Spleen (tissue), 7 donors: ENCODE data around the gene SMG7.

Source experiments
- CTCF ChIP-seq, 11 experiments: fragments of 200-600 bp in 7 of 11; fragments of 450-650 bp in 4 of 11; sonication (generic) in 4 of 11; IDR thresholded peaks in 8 of 11; conservative IDR thresholded peaks in 3 of 11; 1 replicate in 7 of 11; 2 replicates in 4 of 11; pipeline versions ENCODE4 v1.4.0 to v1.8.0; 2016 to 2021; ENCODE audit warnings: antibody characterized with exemption in 11 of 11, inconsistent platforms in 4 of 11, mild to moderate bottlenecking in 1 of 11
- POLR2A ChIP-seq, 3 donors: fragments of 450-650 bp; IDR thresholded peaks; one replicate each; pipeline ENCODE4 v1.5.1; 2017; ENCODE audit warnings: antibody characterized with exemption in 3 of 3, mild to moderate bottlenecking in 1 of 3
- POLR2AphosphoS5 ChIP-seq, 3 donors: sonication (generic); formaldehyde crosslinking; IDR thresholded peaks; one replicate each; pipeline ENCODE4 v1.5.1; 2017; ENCODE audit warnings: antibody characterized with exemption in 3 of 3
- donor health status: DM: no; HTN: no; CAD: no; lungs with moderate emphysema.
- donor health status: DM: no; HTN: no; CAD: no.
- donor health status: DM: no; HTN: no; CAD: no.

GRCh38 chr1:183548116-183548515 lies 75.8 kb downstream of the SMG7 start:
- TF ChIP-seq CTCF (IDR thresholded peaks at IDR 0.05 in 8 of 11, conservative IDR thresholded peaks at IDR 0.05 in 3 of 11), result no peak
- TF ChIP-seq POLR2A (IDR thresholded peaks at IDR 0.05), result no peak
- no peak for TF ChIP-seq POLR2AphosphoS5 (IDR thresholded peaks at IDR 0.05)
